ENCODE results near the gene NAT14. TPM values are rescaled to one million over a fixed set of nuclear protein-coding genes. Genes with fewer than 3 reads are reported as not detected.
"Not testable (repeated sequence)": the region's sequence is repeated elsewhere in the genome, so short reads cannot be mapped to it uniquely, and the experiment has no call there.

The NAT14 gene
- total and polyA plus RNA-seq, 4 experiments from 2014 or later, result 2.6 to 3.2 (median 2.9) TPM

DNA sequence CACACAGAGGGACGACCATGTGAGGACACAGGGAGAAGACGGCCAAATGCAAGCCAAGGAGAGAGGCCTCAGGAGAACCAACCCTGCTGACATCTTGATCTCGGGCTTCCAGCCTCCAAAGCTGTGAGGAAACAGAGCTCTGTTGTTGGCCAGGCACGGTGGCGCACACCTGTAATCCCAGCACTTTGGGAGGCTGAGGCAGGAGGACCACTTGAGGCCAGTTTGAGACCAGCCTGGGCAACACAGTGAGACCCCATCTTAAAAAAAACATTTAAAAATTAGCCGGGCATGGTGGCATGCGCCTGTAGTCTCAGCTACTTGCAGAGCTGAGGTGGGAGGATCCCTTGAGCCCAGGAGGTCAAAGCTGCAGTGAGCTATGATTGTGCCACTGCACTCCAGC, 49.3 kb downstream of the NAT14 start:
- H3K36me3 ChIP-seq (ENCODE audit: insufficient read depth, low read length); H3K27me3 ChIP-seq (ENCODE audit: insufficient read depth, low read length); H3K4me3 ChIP-seq (ENCODE audit: low read length in 2 of 2); H3K36me3 Mint-ChIP-seq; H3K9me3 Mint-ChIP-seq; POLR2A ChIA-PET (ENCODE audit: partially characterized antibody); H3K4me1 Mint-ChIP-seq; H3K4me3 Mint-ChIP-seq; H3K27ac Mint-ChIP-seq; H3K27ac ChIP-seq (ENCODE audit: low read depth, low read length); intact Hi-C loops (cut with micrococcal nuclease); H3K4me1 ChIP-seq (ENCODE audit: insufficient read depth, low read length); DNase-seq; H3K27me3 Mint-ChIP-seq; H3K9me3 ChIP-seq (ENCODE audit: control insufficient read depth in 1 of 2, low read length in 2 of 2): not testable (repeated sequence)
- CTCF ChIA-PET (ENCODE audit: partially characterized antibody), result interaction anchor here (0.6 to 1.0 kb wide), 2 partner anchors 18 to 99 kb away, joined by 3 read pairs; no protein-coding TSS in a partner anchor

GRCh38 chr19:55535173-55535964, 50.4 kb downstream of the NAT14 start:
- no peaks in the 10 kb centered on the region for H3K36me3 Mint-ChIP-seq

DNA sequence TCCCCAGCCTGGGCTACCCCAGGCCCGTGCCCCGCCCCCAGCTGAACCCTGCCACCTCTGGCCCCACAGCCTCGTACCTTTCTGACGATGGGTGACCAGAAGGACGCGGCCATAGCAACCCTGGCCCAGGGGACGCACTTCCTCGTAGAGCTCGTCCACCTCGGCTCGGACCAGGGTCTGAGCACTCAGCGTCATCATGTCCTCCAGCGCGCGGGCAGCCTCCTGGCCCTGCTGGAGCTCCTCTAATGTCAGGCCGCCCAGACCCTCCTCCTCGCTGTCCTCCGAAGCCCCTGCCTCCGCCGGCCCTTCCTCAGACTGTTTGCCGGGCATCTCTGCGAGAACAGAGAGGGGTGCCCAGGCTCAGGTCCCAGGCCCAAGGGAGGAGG, 51.0 kb downstream of the NAT14 start:
- no peaks in the 10 kb centered on the region for H3K36me3 ChIP-seq (ENCODE audit: insufficient read depth, low read length)
- no peaks in the 10 kb centered on the region for H3K4me1 ChIP-seq (ENCODE audit: insufficient read depth, low read length)
- intact Hi-C loops (cut with micrococcal nuclease), result no loop called here
- Mint-ChIP-seq H3K4me1 (no peaks in the 10 kb centered on the region), H3K9me3 (no peaks in the 10 kb centered on the region), H3K4me3 (no peak overlapping the region), H3K36me3 (no peaks in the 10 kb centered on the region), H3K27ac (no peak overlapping the region), H3K27me3 (peaks cover 2 to 4% of the 10 kb centered on the region in 2 donors)
- H3K4me3 ChIP-seq (ENCODE audit: low read length in 2 of 2), result no peak overlapping the region
- no peak overlapping the region for H3K27ac ChIP-seq (ENCODE audit: low read depth, low read length)
- no peaks in the 10 kb centered on the region for H3K9me3 ChIP-seq (ENCODE audit: control insufficient read depth in 1 of 2, low read length in 2 of 2)
- ChIA-PET POLR2A (ENCODE audit: partially characterized antibody) (no interaction called here), CTCF (ENCODE audit: partially characterized antibody) (no interaction called here)
- no peak for DNase-seq
- H3K27me3 ChIP-seq (ENCODE audit: insufficient read depth, low read length), result no peaks in the 10 kb centered on the region

More at GRCh38 chr19:55535173-55535964, 50.4 kb downstream of the NAT14 start:
- Histone ChIP-seq H3K9me3 (ENCODE audit: control insufficient read depth in 1 of 2, low read length in 2 of 2) (no peaks in the 10 kb centered on the region), H3K36me3 (ENCODE audit: insufficient read depth, low read length) (no peaks in the 10 kb centered on the region), H3K4me3 (ENCODE audit: low read length in 2 of 2) (no peak overlapping the region), H3K27ac (ENCODE audit: low read depth, low read length) (no peak overlapping the region), H3K4me1 (ENCODE audit: insufficient read depth, low read length) (no peaks in the 10 kb centered on the region), H3K27me3 (ENCODE audit: insufficient read depth, low read length) (no peaks in the 10 kb centered on the region)
- H3K27ac Mint-ChIP-seq, result no peak overlapping the region
- ChIA-PET CTCF (ENCODE audit: partially characterized antibody) (interaction anchor here (0.6 kb wide), 1 partner anchor 98 kb away, joined by 3 read pairs; no protein-coding TSS in a partner anchor), POLR2A (ENCODE audit: partially characterized antibody) (no interaction called here)
- H3K27me3 Mint-ChIP-seq, result peaks cover 2 to 4% of the 10 kb centered on the region in 2 donors
- H3K9me3 Mint-ChIP-seq, result no peaks in the 10 kb centered on the region
- no peaks in the 10 kb centered on the region for H3K4me1 Mint-ChIP-seq
- DNase-seq, result no peak
- intact Hi-C loops (cut with micrococcal nuclease), result no loop called here
- no peak overlapping the region for H3K4me3 Mint-ChIP-seq

GRCh38 chr19:55536366-55536765, 51.4 kb downstream of the NAT14 start:
- no peaks in the 10 kb centered on the region for H3K4me1 ChIP-seq (ENCODE audit: insufficient read depth, low read length)
- no peaks in the 10 kb centered on the region for H3K4me1 Mint-ChIP-seq
- ChIA-PET CTCF (ENCODE audit: partially characterized antibody) (no interaction called here), POLR2A (ENCODE audit: partially characterized antibody) (no interaction called here)
- no peaks in the 10 kb centered on the region for H3K36me3 Mint-ChIP-seq
- peaks cover 2 to 4% of the 10 kb centered on the region in 2 donors for H3K27me3 Mint-ChIP-seq
- no peaks in the 10 kb centered on the region for H3K36me3 ChIP-seq (ENCODE audit: insufficient read depth, low read length)
- no peak for DNase-seq
- no peaks in the 10 kb centered on the region for H3K9me3 ChIP-seq (ENCODE audit: control insufficient read depth in 1 of 2, low read length in 2 of 2)
- H3K27me3 ChIP-seq (ENCODE audit: insufficient read depth, low read length), result no peaks in the 10 kb centered on the region
- no peak overlapping the region for H3K27ac ChIP-seq (ENCODE audit: low read depth, low read length)
- H3K27ac Mint-ChIP-seq, result no peak overlapping the region
- no peaks in the 10 kb centered on the region for H3K9me3 Mint-ChIP-seq
- H3K4me3 Mint-ChIP-seq, result no peak overlapping the region
- intact Hi-C loops (cut with micrococcal nuclease), result no loop called here
- H3K4me3 ChIP-seq (ENCODE audit: low read length in 2 of 2), result no peak overlapping the region

Other genes starting within 250 kb of the NAT14 start
- 100 to 1,000 TPM; 161 to 162 TPM for gene PPP6R1, start 226.2 kb upstream of the NAT14 start, total RNA-seq
- gene PPP6R1, start 226.2 kb upstream of the NAT14 start, polyA plus RNA-seq, result 100 to 1,000 TPM in 1 of 2 donors, 10 to 100 TPM in 1; 22.9 to 107 TPM
- 10 to 100 TPM; 17.9 to 18.5 TPM for gene HSPBP1, start 205.1 kb upstream of the NAT14 start, total RNA-seq
- gene HSPBP1, start 205.1 kb upstream of the NAT14 start, polyA plus RNA-seq, result 10 to 100 TPM; 35.7 to 38.7 TPM
- gene BRSK1, start 201.2 kb upstream of the NAT14 start, total RNA-seq, result 1 to 10 TPM; 1.4 to 1.7 TPM
- gene BRSK1, start 201.2 kb upstream of the NAT14 start, polyA plus RNA-seq, result not detected
- 1 to 10 TPM in 1 of 2 experiments, under 1 TPM in 1; 0.87 to 1.3 TPM for gene TMEM150B, start 159.8 kb upstream of the NAT14 start, total RNA-seq
- not detected for gene TMEM150B, start 159.8 kb upstream of the NAT14 start, polyA plus RNA-seq
- 10 to 100 TPM; 23.1 to 23.5 TPM for gene KMT5C, start 145.3 kb upstream of the NAT14 start, total RNA-seq
- gene KMT5C, start 145.3 kb upstream of the NAT14 start, polyA plus RNA-seq, result 1 to 10 TPM in 1 of 2 donors, under 1 TPM in 1; 0.60 to 1.5 TPM
- gene COX6B2, start 130.5 kb upstream of the NAT14 start, total RNA-seq, result under 1 TPM in 1 of 2 experiments, not detected in 1; 0.38 TPM
- not detected for gene COX6B2, start 130.5 kb upstream of the NAT14 start, polyA plus RNA-seq
- gene GARIN5B, start 121.9 kb upstream of the NAT14 start, total RNA-seq, result not detected
- not detected for gene GARIN5B, start 121.9 kb upstream of the NAT14 start, polyA plus RNA-seq
- under 1 TPM; 0.32 to 0.47 TPM for gene IL11, start 114.7 kb upstream of the NAT14 start, total RNA-seq
- not detected for gene IL11, start 114.7 kb upstream of the NAT14 start, polyA plus RNA-seq
- not detected for gene TMEM190, start 108.4 kb upstream of the NAT14 start, total RNA-seq
- gene TMEM190, start 108.4 kb upstream of the NAT14 start, polyA plus RNA-seq, result not detected
- 1 to 10 TPM; 9.6 to 9.9 TPM for gene TMEM238, start 100.9 kb upstream of the NAT14 start, total RNA-seq
- gene TMEM238, start 100.9 kb upstream of the NAT14 start, polyA plus RNA-seq, result 1 to 10 TPM in 1 of 2 donors, not detected in 1; 2.4 TPM
- gene RPL28, start 99.3 kb upstream of the NAT14 start, total RNA-seq, result 1,000 to 10,000 TPM; 3,136 to 3,159 TPM
- 100 to 1,000 TPM; 257 to 784 TPM for gene RPL28, start 99.3 kb upstream of the NAT14 start, polyA plus RNA-seq
- 10 to 100 TPM; 18.0 to 21.6 TPM for gene UBE2S, start 77.4 kb upstream of the NAT14 start, total RNA-seq
- 10 to 100 TPM; 24.2 to 25.4 TPM for gene UBE2S, start 77.4 kb upstream of the NAT14 start, polyA plus RNA-seq
- not detected for gene SHISA7, start 41.9 kb upstream of the NAT14 start, total RNA-seq
- not detected for gene SHISA7, start 41.9 kb upstream of the NAT14 start, polyA plus RNA-seq
- 10 to 100 TPM in 1 of 2 experiments, 1 to 10 TPM in 1; 9.9 to 13.7 TPM for gene ISOC2, start 23.5 kb upstream of the NAT14 start, total RNA-seq
- gene ISOC2, start 23.5 kb upstream of the NAT14 start, polyA plus RNA-seq, result 10 to 100 TPM; 24.7 to 29.4 TPM
- gene C19orf85, start 20.4 kb upstream of the NAT14 start, total RNA-seq, result not detected
- gene C19orf85, start 20.4 kb upstream of the NAT14 start, polyA plus RNA-seq, result not detected
- 1 to 10 TPM; 8.1 to 9.1 TPM for gene ZNF628, start 8.6 kb upstream of the NAT14 start, total RNA-seq
- gene ZNF628, start 8.6 kb upstream of the NAT14 start, polyA plus RNA-seq, result under 1 TPM in 1 of 2 donors, not detected in 1; 0.47 TPM
- gene SSC5D, start 3.2 kb downstream of the NAT14 start, total RNA-seq, result under 1 TPM; 0.20 to 0.36 TPM
- gene SSC5D, start 3.2 kb downstream of the NAT14 start, polyA plus RNA-seq, result not detected
- gene SBK2, start 51.9 kb downstream of the NAT14 start, total RNA-seq, result not detected
- gene SBK2, start 51.9 kb downstream of the NAT14 start, polyA plus RNA-seq, result not detected
- gene SBK3, start 60.4 kb downstream of the NAT14 start, total RNA-seq, result not detected
- gene SBK3, start 60.4 kb downstream of the NAT14 start, polyA plus RNA-seq, result not detected
- 1 to 10 TPM; 8.0 to 9.6 TPM for gene ZNF579, start 95.7 kb downstream of the NAT14 start, total RNA-seq
- under 1 TPM in 1 of 2 donors, not detected in 1; 0.62 TPM for gene ZNF579, start 95.7 kb downstream of the NAT14 start, polyA plus RNA-seq
- 10 to 100 TPM; 20.8 to 26.4 TPM for gene FIZ1, start 114.3 kb downstream of the NAT14 start, total RNA-seq
- gene FIZ1, start 114.3 kb downstream of the NAT14 start, polyA plus RNA-seq, result 1 to 10 TPM in 1 of 2 donors, under 1 TPM in 1; 0.99 to 5.3 TPM
- 10 to 100 TPM; 31.2 to 34.0 TPM for gene ZNF524, start 115.1 kb downstream of the NAT14 start, total RNA-seq
- 10 to 100 TPM; 26.2 to 40.1 TPM for gene ZNF524, start 115.1 kb downstream of the NAT14 start, polyA plus RNA-seq
- 10 to 100 TPM; 20.3 to 20.9 TPM for gene ZNF865, start 120.5 kb downstream of the NAT14 start, total RNA-seq
- under 1 TPM in 1 of 2 donors, not detected in 1; 0.30 TPM for gene ZNF865, start 120.5 kb downstream of the NAT14 start, polyA plus RNA-seq
- gene ZNF784, start 139.4 kb downstream of the NAT14 start, total RNA-seq, result 1 to 10 TPM; 7.4 TPM
- 1 to 10 TPM; 1.7 to 2.1 TPM for gene ZNF784, start 139.4 kb downstream of the NAT14 start, polyA plus RNA-seq
- gene ZNF580, start 155.8 kb downstream of the NAT14 start, total RNA-seq, result 100 to 1,000 TPM in 1 of 2 experiments, 10 to 100 TPM in 1; 92.7 to 105 TPM
- gene ZNF580, start 155.8 kb downstream of the NAT14 start, polyA plus RNA-seq, result 10 to 100 TPM in 1 of 2 donors, 1 to 10 TPM in 1; 7.2 to 17.8 TPM
- 10 to 100 TPM; 21.2 to 23.4 TPM for gene ZNF581, start 158.5 kb downstream of the NAT14 start, total RNA-seq
- gene ZNF581, start 158.5 kb downstream of the NAT14 start, polyA plus RNA-seq, result 10 to 100 TPM; 22.5 to 28.5 TPM
- 1 to 10 TPM; 1.2 to 1.5 TPM for gene CCDC106, start 163.0 kb downstream of the NAT14 start, total RNA-seq
- gene CCDC106, start 163.0 kb downstream of the NAT14 start, polyA plus RNA-seq, result under 1 TPM; 0.47 to 0.69 TPM
- gene U2AF2, start 169.8 kb downstream of the NAT14 start, total RNA-seq, result 100 to 1,000 TPM; 256 to 259 TPM
- gene U2AF2, start 169.8 kb downstream of the NAT14 start, polyA plus RNA-seq, result 10 to 100 TPM in 1 of 2 donors, 1 to 10 TPM in 1; 1.3 to 14.3 TPM
- gene EPN1, start 190.0 kb downstream of the NAT14 start, total RNA-seq, result 10 to 100 TPM; 53.9 to 56.9 TPM
- gene EPN1, start 190.0 kb downstream of the NAT14 start, polyA plus RNA-seq, result 10 to 100 TPM in 1 of 2 donors, 1 to 10 TPM in 1; 3.9 to 15.6 TPM